K562 (cell line): Measurements from ENCODE around the gene BNIPL. TPM values are rescaled to one million over a fixed set of nuclear protein-coding genes. Genes with fewer than 3 reads are reported as not detected.

Experiments
- ARID2 ChIP-seq: fragments of 450-650 bp; IDR thresholded peaks from 2 replicates; pipeline ENCODE4 v1.6.1; 2017; ENCODE audit warnings: antibody characterized with exemption, mild to moderate bottlenecking
- HLTF ChIP-seq: fragments of 450-650 bp; IDR thresholded peaks from 2 replicates; pipeline ENCODE4 v1.6.1; 2016
- HNRNPL ChIP-seq: fragments of 200-400 bp; formaldehyde crosslinking; IDR thresholded peaks from 2 replicates; pipeline ENCODE4 v1.6.1; 2017; ENCODE audit warnings: low read depth, mild to moderate bottlenecking, low read length
- SMAD3 ChIP-seq: fragments of 450-650 bp; formaldehyde crosslinking; conservative IDR thresholded peaks from 2 replicates; pipeline ENCODE4 v1.4.0; 2020; ENCODE audit warnings: mild to moderate bottlenecking
- TSC22D4 ChIP-seq: fragments of 450-650 bp; IDR thresholded peaks from 2 replicates; pipeline ENCODE4 v1.6.1; 2016; ENCODE audit warnings: missing genetic modification characterization, missing biosample characterization, control low read depth
- U2AF2 ChIP-seq: fragments of 200-400 bp; formaldehyde crosslinking; optimal IDR thresholded peaks from 2 replicates; pipeline ENCODE3; 2017; ENCODE audit warnings: low read depth, mild to moderate bottlenecking, low read length
- ZNF444 ChIP-seq: fragments of 250-450 bp; sonication (Bioruptor Pico); IDR thresholded peaks from 2 replicates; pipeline ENCODE4 v1.4.0; 2020; ENCODE audit warnings: mild to moderate bottlenecking, moderate library complexity
- ZNF764 ChIP-seq: fragments of 250-450 bp; sonication (Bioruptor Pico); IDR thresholded peaks from 2 replicates; pipeline ENCODE4 v1.4.0; 2020; ENCODE audit warnings: low read depth, mild to moderate bottlenecking, moderate library complexity
- polyA plus RNA-seq, 8 experiments: library from polyadenylated mRNA; depleted of rRNA in 4 of 8; stranded (reverse) in 5 of 8; unstranded in 3 of 8; fragments of >200 nt; fragmentation: Nextera tagmentation in 2 of 8; fragmentation: Illumina TruSeq in 1 of 8; extraction: Ambion mirVana in 2 of 8; extraction: Trizol in 1 of 8; gene quantifications; 2 replicates each; pipeline versions ENCODE4 v1.2.1 to v1.2.3, GENCODE V29; 2011 to 2014; ENCODE audit warnings: inconsistent platforms in 1 of 8, missing spikeins in 1 of 8
- total RNA-seq, 7 experiments: library from RNA; depleted of rRNA in 6 of 7; stranded (reverse); fragments of >200 nt in 6 of 7; fragmentation: Illumina TruSeq in 2 of 7; extraction: Trizol in 2 of 7; gene quantifications; 2 replicates each; pipeline versions ENCODE4 v1.2.1 to v1.2.3, GENCODE V29; 2011 to 2021; ENCODE audit warnings: low replicate concordance in 1 of 7
- TF ChIP-seq, protein P1 (sequence below): sonication (generic); formaldehyde crosslinking; IDR thresholded peaks from 2 replicates; pipeline ENCODE4 v1.5.0; 2020; ENCODE audit warnings: missing genetic modification reagents
- TF ChIP-seq, protein P2 (sequence below): fragments of 250-450 bp; sonication (Bioruptor Pico); IDR thresholded peaks from 2 replicates; pipeline ENCODE4 v1.5.0; 2021; ENCODE audit warnings: mild to moderate bottlenecking, borderline replicate concordance
- TF ChIP-seq, protein P3 (sequence below): fragments of 450-650 bp; formaldehyde crosslinking; IDR thresholded peaks from 2 replicates; pipeline ENCODE4 v1.4.0; 2022; ENCODE audit warnings: mild to moderate bottlenecking, moderate library complexity
- TF ChIP-seq, protein P4 (sequence below): fragments of 450-650 bp; formaldehyde crosslinking; IDR thresholded peaks from 2 replicates; pipeline ENCODE4 v1.4.0; 2022; ENCODE audit warnings: missing genetic modification characterization
- TF ChIP-seq, protein P5 (sequence below): sonication (generic); formaldehyde crosslinking; IDR thresholded peaks from 2 replicates; pipeline ENCODE4 v1.8.1; 2023; ENCODE audit warnings: missing genetic modification reagents, mild to moderate bottlenecking, borderline replicate concordance

The BNIPL gene
- total and polyA plus RNA-seq, 9 of the 15 experiments (the other 6 are each of a cell fraction or from before 2014, with no cell fraction given), result 0.08 to 1.4 (median 0.68) TPM

DNA sequence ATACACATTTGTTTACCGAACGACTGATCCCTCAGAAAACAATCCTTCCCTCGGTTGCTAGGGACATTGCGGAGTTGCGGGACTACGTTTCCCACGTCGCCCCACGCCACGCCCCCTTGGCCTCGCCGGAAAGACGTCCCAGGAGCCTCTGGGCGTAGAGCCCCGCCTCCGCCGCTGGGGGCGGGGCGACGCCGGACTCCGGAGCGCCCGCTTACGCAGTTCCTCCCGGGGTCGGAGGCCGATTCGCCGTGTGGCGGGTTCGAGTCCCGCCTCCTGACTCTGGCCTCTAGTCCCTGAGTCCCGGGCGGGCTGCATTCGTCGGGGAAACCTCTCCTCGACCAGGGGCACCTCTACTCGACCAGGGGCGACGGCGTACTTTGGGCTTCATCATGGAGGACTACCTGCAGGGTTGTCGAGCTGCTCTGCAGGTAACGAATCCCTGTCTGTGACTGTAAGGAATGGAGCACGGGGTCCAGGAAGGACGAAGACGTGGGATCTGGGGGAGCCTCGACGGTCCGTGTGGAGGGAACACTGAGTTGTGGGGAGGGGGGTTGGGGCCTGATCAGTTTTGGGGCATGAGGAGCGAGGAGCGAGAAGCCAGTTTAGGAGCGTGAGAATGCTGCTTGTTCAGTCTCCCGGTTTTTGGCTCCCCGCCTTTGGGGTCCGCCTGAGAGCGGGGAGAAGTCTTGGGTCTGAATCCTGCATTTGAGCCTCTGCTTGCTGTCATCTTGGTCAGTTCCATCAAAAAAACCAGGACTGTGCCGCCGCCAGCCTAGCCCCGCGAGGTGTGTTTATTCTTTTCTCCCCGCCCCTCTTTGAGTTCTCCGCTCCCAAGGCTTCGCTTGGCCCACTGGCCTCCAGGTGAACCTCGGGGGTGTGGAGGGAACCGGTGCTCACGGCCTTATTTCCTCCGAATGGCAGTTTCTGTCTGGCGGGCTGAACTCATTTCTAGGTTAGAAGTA, 27.9 kb upstream of the BNIPL start, which contains the start of gene PRUNE1 (continued):
- TF ChIP-seq, protein P1, sequence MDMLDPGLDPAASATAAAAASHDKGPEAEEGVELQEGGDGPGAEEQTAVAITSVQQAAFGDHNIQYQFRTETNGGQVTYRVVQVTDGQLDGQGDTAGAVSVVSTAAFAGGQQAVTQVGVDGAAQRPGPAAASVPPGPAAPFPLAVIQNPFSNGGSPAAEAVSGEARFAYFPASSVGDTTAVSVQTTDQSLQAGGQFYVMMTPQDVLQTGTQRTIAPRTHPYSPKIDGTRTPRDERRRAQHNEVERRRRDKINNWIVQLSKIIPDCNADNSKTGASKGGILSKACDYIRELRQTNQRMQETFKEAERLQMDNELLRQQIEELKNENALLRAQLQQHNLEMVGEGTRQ (CRISPR knock-in tag), result no peak
- TF ChIP-seq, protein P2, sequence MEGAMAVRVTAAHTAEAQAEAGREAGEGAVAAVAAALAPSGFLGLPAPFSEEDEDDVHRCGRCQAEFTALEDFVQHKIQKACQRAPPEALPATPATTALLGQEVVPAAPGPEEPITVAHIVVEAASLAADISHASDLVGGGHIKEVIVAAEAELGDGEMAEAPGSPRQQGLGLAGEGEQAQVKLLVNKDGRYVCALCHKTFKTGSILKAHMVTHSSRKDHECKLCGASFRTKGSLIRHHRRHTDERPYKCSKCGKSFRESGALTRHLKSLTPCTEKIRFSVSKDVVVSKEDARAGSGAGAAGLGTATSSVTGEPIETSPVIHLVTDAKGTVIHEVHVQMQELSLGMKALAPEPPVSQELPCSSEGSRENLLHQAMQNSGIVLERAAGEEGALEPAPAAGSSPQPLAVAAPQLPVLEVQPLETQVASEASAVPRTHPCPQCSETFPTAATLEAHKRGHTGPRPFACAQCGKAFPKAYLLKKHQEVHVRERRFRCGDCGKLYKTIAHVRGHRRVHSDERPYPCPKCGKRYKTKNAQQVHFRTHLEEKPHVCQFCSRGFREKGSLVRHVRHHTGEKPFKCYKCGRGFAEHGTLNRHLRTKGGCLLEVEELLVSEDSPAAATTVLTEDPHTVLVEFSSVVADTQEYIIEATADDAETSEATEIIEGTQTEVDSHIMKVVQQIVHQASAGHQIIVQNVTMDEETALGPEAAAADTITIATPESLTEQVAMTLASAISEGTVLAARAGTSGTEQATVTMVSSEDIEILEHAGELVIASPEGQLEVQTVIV, result no peak
- TF ChIP-seq, protein P3, sequence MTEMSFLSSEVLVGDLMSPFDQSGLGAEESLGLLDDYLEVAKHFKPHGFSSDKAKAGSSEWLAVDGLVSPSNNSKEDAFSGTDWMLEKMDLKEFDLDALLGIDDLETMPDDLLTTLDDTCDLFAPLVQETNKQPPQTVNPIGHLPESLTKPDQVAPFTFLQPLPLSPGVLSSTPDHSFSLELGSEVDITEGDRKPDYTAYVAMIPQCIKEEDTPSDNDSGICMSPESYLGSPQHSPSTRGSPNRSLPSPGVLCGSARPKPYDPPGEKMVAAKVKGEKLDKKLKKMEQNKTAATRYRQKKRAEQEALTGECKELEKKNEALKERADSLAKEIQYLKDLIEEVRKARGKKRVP (CRISPR knock-in tag), result no peak
- no peak for TF ChIP-seq U2AF2
- TF ChIP-seq SMAD3 (CRISPR knock-in tag), result no peak
- TF ChIP-seq, protein P4, sequence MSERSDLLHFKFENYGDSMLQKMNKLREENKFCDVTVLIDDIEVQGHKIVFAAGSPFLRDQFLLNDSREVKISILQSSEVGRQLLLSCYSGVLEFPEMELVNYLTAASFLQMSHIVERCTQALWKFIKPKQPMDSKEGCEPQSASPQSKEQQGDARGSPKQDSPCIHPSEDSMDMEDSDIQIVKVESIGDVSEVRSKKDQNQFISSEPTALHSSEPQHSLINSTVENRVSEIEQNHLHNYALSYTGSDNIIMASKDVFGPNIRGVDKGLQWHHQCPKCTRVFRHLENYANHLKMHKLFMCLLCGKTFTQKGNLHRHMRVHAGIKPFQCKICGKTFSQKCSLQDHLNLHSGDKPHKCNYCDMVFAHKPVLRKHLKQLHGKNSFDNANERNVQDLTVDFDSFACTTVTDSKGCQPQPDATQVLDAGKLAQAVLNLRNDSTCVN (CRISPR knock-in tag), result no peak
- TF ChIP-seq, protein P5, sequence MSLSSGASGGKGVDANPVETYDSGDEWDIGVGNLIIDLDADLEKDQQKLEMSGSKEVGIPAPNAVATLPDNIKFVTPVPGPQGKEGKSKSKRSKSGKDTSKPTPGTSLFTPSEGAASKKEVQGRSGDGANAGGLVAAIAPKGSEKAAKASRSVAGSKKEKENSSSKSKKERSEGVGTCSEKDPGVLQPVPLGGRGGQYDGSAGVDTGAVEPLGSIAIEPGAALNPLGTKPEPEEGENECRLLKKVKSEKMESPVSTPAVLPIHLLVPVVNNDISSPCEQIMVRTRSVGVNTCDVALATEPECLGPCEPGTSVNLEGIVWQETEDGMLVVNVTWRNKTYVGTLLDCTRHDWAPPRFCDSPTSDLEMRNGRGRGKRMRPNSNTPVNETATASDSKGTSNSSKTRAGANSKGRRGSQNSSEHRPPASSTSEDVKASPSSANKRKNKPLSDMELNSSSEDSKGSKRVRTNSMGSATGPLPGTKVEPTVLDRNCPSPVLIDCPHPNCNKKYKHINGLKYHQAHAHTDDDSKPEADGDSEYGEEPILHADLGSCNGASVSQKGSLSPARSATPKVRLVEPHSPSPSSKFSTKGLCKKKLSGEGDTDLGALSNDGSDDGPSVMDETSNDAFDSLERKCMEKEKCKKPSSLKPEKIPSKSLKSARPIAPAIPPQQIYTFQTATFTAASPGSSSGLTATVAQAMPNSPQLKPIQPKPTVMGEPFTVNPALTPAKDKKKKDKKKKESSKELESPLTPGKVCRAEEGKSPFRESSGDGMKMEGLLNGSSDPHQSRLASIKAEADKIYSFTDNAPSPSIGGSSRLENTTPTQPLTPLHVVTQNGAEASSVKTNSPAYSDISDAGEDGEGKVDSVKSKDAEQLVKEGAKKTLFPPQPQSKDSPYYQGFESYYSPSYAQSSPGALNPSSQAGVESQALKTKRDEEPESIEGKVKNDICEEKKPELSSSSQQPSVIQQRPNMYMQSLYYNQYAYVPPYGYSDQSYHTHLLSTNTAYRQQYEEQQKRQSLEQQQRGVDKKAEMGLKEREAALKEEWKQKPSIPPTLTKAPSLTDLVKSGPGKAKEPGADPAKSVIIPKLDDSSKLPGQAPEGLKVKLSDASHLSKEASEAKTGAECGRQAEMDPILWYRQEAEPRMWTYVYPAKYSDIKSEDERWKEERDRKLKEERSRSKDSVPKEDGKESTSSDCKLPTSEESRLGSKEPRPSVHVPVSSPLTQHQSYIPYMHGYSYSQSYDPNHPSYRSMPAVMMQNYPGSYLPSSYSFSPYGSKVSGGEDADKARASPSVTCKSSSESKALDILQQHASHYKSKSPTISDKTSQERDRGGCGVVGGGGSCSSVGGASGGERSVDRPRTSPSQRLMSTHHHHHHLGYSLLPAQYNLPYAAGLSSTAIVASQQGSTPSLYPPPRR (CRISPR knock-in tag), result peak; percentile 37; the same call in 1 of the 2 replicates
- TF ChIP-seq ZNF764, result peak; percentile 91
- TF ChIP-seq HLTF, result peak; percentile 92
- TF ChIP-seq HNRNPL, result no peak
- no peak for TF ChIP-seq ZNF444 (CRISPR knock-in tag)
- TF ChIP-seq TSC22D4 (tag), result no peak
- peak; percentile 37; the same call in 1 of the 2 replicates for TF ChIP-seq ARID2
